T-helper 1 cell treated with Interleukin-12 subunit alpha and Interleukin-12 subunit beta and Interleukin-4 antibody, amounts not matched to agents 30 ng/mL and 1 ng/mL, for 36 hours (primary cell): ENCODE results near the gene MEIS2. TPM values are rescaled to one million over a fixed set of nuclear protein-coding genes. Genes with fewer than 3 reads are reported as not detected.

Experiments
- intact Hi-C: fragments of 100-400 bp; cut with micrococcal nuclease; formaldehyde crosslinking; loops from one replicate; pipeline ENCODE4 v1.15.1; 2024
- total RNA-seq: library from RNA; stranded (reverse); gene quantifications from 2 replicates; pipeline ENCODE4 v1.2.3, GENCODE V29; 2022

MEIS2 gene
- total RNA-seq, 1 donor from 2014 or later = not detected

- intact Hi-C loops = no loop called here
These were observed 159.6 kb downstream of the MEIS2 start for GRCh38 chr15:36940636-36941260.

- intact Hi-C loops = no loop called here
These were observed 160.1 kb downstream of the MEIS2 start for GRCh38 chr15:36940219-36940618.

- intact Hi-C loops = no loop called here
These were observed 161.6 kb downstream of the MEIS2 start for GRCh38 chr15:36938764-36939163.

GRCh38 chr15:36938131-36938530, 162.2 kb downstream of the MEIS2 start:
- intact Hi-C loops = no loop called here

- intact Hi-C loops = no loop called here
These were observed 163.7 kb downstream of the MEIS2 start for GRCh38 chr15:36936613-36937012.

GRCh38 chr15:36933255-36933990, 166.9 kb downstream of the MEIS2 start:
- intact Hi-C loops = no loop called here

- intact Hi-C loops = no loop called here
These were observed 168.3 kb downstream of the MEIS2 start for GRCh38 chr15:36932070-36932469.

GRCh38 chr15:36931434-36931833, 168.9 kb downstream of the MEIS2 start:
- intact Hi-C loops = no loop called here

GRCh38 chr15:36926427-36926825, 173.9 kb downstream of the MEIS2 start:
- intact Hi-C loops = no loop called here

GRCh38 chr15:36925653-36926426, 174.5 kb downstream of the MEIS2 start:
- intact Hi-C loops = no loop called here

- intact Hi-C loops = no loop called here
These were observed 175.3 kb downstream of the MEIS2 start for GRCh38 chr15:36925049-36925448.

GRCh38 chr15:36924034-36924433, 176.3 kb downstream of the MEIS2 start:
- intact Hi-C loops = no loop called here

- intact Hi-C loops = no loop called here
These were observed 178.8 kb downstream of the MEIS2 start for GRCh38 chr15:36921484-36922091.

GRCh38 chr15:36917411-36918267, 182.7 kb downstream of the MEIS2 start:
- intact Hi-C loops = no loop called here

- intact Hi-C loops = no loop called here
These were observed 185.2 kb downstream of the MEIS2 start for GRCh38 chr15:36914960-36915808.

- intact Hi-C loops = no loop called here
These were observed 185.9 kb downstream of the MEIS2 start for GRCh38 chr15:36914466-36914865.

- intact Hi-C loops = no loop called here
These were observed 188.0 kb downstream of the MEIS2 start for GRCh38 chr15:36912311-36912712.

- intact Hi-C loops = no loop called here
These were observed 188.9 kb downstream of the MEIS2 start for GRCh38 chr15:36911322-36911944.

- intact Hi-C loops = no loop called here
These were observed 191.4 kb downstream of the MEIS2 start for GRCh38 chr15:36908991-36909390.
